Endodermal cell (in vitro differentiated cells): ENCODE data around the gene SEC23A. TPM values are rescaled to one million over a fixed set of nuclear protein-coding genes. Genes with fewer than 3 reads are reported as not detected.

Experiments
- DNase-seq: peaks from one replicate; pipeline ENCODE4 v3.0.0-alpha.2; 2017
- H3K27ac ChIP-seq: 2 replicates; pipeline ENCODE4 v1.5.1; 2013; ENCODE audit warnings: mild to moderate bottlenecking, low read depth, low read length, moderate library complexity
- H3K27me3 ChIP-seq: 2 replicates; pipeline ENCODE4 v1.6.1; 2013; ENCODE audit warnings: mild to moderate bottlenecking, low read length, moderate library complexity; ENCODE audit not compliant: insufficient read depth, control insufficient read depth, poor library complexity, severe bottlenecking
- H3K36me3 ChIP-seq: 2 replicates; pipeline ENCODE4 v1.7.0; 2013; ENCODE audit warnings: mild to moderate bottlenecking, low read length, moderate library complexity; ENCODE audit not compliant: control insufficient read depth, insufficient read depth
- H3K4me1 ChIP-seq: one replicate; pipeline ENCODE4 v1.7.0; 2013; ENCODE audit warnings: low read length; ENCODE audit not compliant: control insufficient read depth, insufficient read depth
- H3K4me3 ChIP-seq: 2 replicates; pipeline ENCODE4 v1.5.1; 2013; ENCODE audit warnings: mild to moderate bottlenecking, low read length, moderate library complexity
- H3K9ac ChIP-seq: 2 replicates; pipeline ENCODE4 v1.6.1; 2013; ENCODE audit warnings: mild to moderate bottlenecking, low read length, moderate library complexity; ENCODE audit not compliant: poor library complexity, severe bottlenecking; ENCODE audit errors: extremely low read depth
- H3K9me3 ChIP-seq: 2 replicates; pipeline ENCODE4 v1.6.1; 2013; ENCODE audit warnings: mild to moderate bottlenecking, low read length, moderate library complexity; ENCODE audit not compliant: control insufficient read depth
- H3K27ac Mint-ChIP-seq: 2 replicates; pipeline ENCODE4 v1.8.0; 2020; ENCODE audit warnings: mixed read lengths
- H3K27me3 Mint-ChIP-seq: 2 replicates; pipeline ENCODE4 v1.8.0; 2021; ENCODE audit warnings: mild to moderate bottlenecking, mixed read lengths; ENCODE audit not compliant: insufficient read depth
- H3K36me3 Mint-ChIP-seq: 2 replicates; pipeline ENCODE4 v1.8.0; 2020; ENCODE audit warnings: low read depth, mixed read lengths
- H3K4me1 Mint-ChIP-seq: 2 replicates; pipeline ENCODE4 v1.8.0; 2020; ENCODE audit warnings: mixed read lengths
- H3K4me3 Mint-ChIP-seq: 2 replicates; pipeline ENCODE4 v1.8.0; 2020; ENCODE audit warnings: mild to moderate bottlenecking, moderate library complexity, mixed read lengths
- H3K9me3 Mint-ChIP-seq: 2 replicates; pipeline ENCODE4 v1.8.0; 2020; ENCODE audit warnings: mild to moderate bottlenecking, mixed read lengths
- CTCF ChIP-seq: fragments of 200-600 bp; sonication (generic); conservative IDR thresholded peaks from 2 replicates; pipeline ENCODE4 v1.5.0; 2021; ENCODE audit warnings: antibody characterized with exemption, mild to moderate bottlenecking
- WGBS, 2 experiments: methylation state at CpG; one replicate each; pipeline versions ENCODE4 v1.1.5 to v1.1.7; 2013; ENCODE audit warnings: missing lambda C conversion rate in 2 of 2, mixed read lengths in 1 of 2; ENCODE audit not compliant: insufficient coverage in 1 of 2, insufficient read length in 1 of 2; 5-methylcytosine and 5-hydroxymethylcytosine counted together
- total RNA-seq, 2 donors: library from RNA; stranded (reverse); fragmentation: NEBNext Ultra II Directional in 1 of 2; extraction: Animal tissue kit (Norgen Biotek cat#: 25700) in 1 of 2; gene quantifications; 2 replicates in 1 of 2; 3 replicates in 1 of 2; pipeline ENCODE4 v1.2.1, GENCODE V29; 2021

SEC23A gene
- total RNA-seq, 2 donors from 2014 or later, result 58.5 to 89.7 TPM

GRCh38 chr14:38989922-38990546 is 113.0 kb downstream of the SEC23A start:
- 87 to 91% methylated on average over 2 of the region's 2 CpGs for WGBS, 2 experiments
- Histone ChIP-seq H3K9ac (no peak overlapping the region), H3K36me3 (no peaks in the 10 kb centered on the region), H3K27ac (no peak overlapping the region), H3K9me3 (peaks cover 4% of the 10 kb centered on the region), H3K4me3 (no peak overlapping the region), H3K4me1 (no peaks in the 10 kb centered on the region), H3K27me3 (no peaks in the 10 kb centered on the region)
- Mint-ChIP-seq H3K36me3 (no peaks in the 10 kb centered on the region), H3K27me3 (no peaks in the 10 kb centered on the region), H3K27ac (no peak overlapping the region), H3K4me1 (no peaks in the 10 kb centered on the region), H3K4me3 (no peak overlapping the region), H3K9me3 (no peaks in the 10 kb centered on the region)
- DNase-seq, result no peak
- TF ChIP-seq CTCF, result no peak

- H3K27me3 ChIP-seq, result no peaks in the 10 kb centered on the region
- H3K27ac Mint-ChIP-seq, result no peak overlapping the region
Observed at GRCh38 chr14:38987781-38988180, 115.3 kb downstream of the SEC23A start.

GRCh38 chr14:38982837-38983236 is 120.2 kb downstream of the SEC23A start:
- TF ChIP-seq CTCF, result no peak
- Mint-ChIP-seq H3K27ac (no peak overlapping the region), H3K4me3 (no peak overlapping the region), H3K4me1 (peaks cover 4% of the 10 kb centered on the region), H3K9me3 (peaks cover 3% of the 10 kb centered on the region), H3K27me3 (peaks cover 2% of the 10 kb centered on the region), H3K36me3 (no peaks in the 10 kb centered on the region)
- Histone ChIP-seq H3K27me3 (no peaks in the 10 kb centered on the region), H3K36me3 (no peaks in the 10 kb centered on the region), H3K4me3 (no peak overlapping the region), H3K9ac (no peak overlapping the region), H3K9me3 (no peaks in the 10 kb centered on the region), H3K27ac (no peak overlapping the region), H3K4me1 (no peaks in the 10 kb centered on the region)
- DNase-seq, result no peak
- 0% methylated on average over 1 of the region's 1 CpG for WGBS, 2 experiments

More at GRCh38 chr14:38987781-38988180, 115.3 kb downstream of the SEC23A start:
- no peaks in the 10 kb centered on the region for H3K4me1 ChIP-seq
- Mint-ChIP-seq H3K9me3 (no peaks in the 10 kb centered on the region), H3K27me3 (no peaks in the 10 kb centered on the region), H3K4me1 (no peaks in the 10 kb centered on the region), H3K4me3 (no peak overlapping the region), H3K36me3 (no peaks in the 10 kb centered on the region)
- no peak for DNase-seq
- no peak overlapping the region for H3K4me3 ChIP-seq
- no peak for TF ChIP-seq CTCF
- H3K36me3 ChIP-seq, result no peaks in the 10 kb centered on the region
- H3K27ac ChIP-seq, result no peak overlapping the region
- 94% methylated on average over 2 of the region's 2 CpGs; no CpG with 5 or more reads in 1 of the 2 experiments for WGBS, 2 experiments
- peaks cover 4% of the 10 kb centered on the region for H3K9me3 ChIP-seq
- H3K9ac ChIP-seq, result no peak overlapping the region
